Right lobe of liver (tissue), 6 donors: ENCODE results near the gene CDYL. TPM values are rescaled to one million over a fixed set of nuclear protein-coding genes. Genes with fewer than 3 reads are reported as not detected.
A peak's percentile ranks its signal among the peaks of the same experiment; 100 is the strongest.

Experiments used
- ATAC-seq, 4 donors: fragments of 200-7000 bp; cut with Tn5 transposase; one replicate each; pipeline ENCODE4 v1.9.1; 2020; ENCODE audit warnings: mild to moderate bottlenecking in 4 of 4, moderate library complexity in 4 of 4
- DNase-seq, 3 donors: peaks; one replicate each; pipeline ENCODE4 v3.0.0-alpha.2; 2020
- H3K27ac ChIP-seq, 3 donors: fragments of 200-600 bp; one replicate each; pipeline ENCODE4 v1.8.0; 2022
- H3K27me3 ChIP-seq, 2 donors: fragments of 200-600 bp; one replicate each; pipeline ENCODE4 v1.8.0; 2022
- H3K36me3 ChIP-seq, 4 donors: fragments of 200-600 bp; sonication (generic) in 1 of 4; one replicate each; pipeline versions ENCODE4 v1.5.1 to v1.8.0; 2017 to 2022; ENCODE audit warnings: control low read depth in 1 of 4
- H3K4me1 ChIP-seq, 4 donors: fragments of 200-600 bp; sonication (generic) in 1 of 4; one replicate each; pipeline versions ENCODE4 v1.5.1 to v1.8.0; 2017 to 2022; ENCODE audit warnings: control low read depth in 1 of 4
- H3K4me3 ChIP-seq, 3 donors: fragments of 200-600 bp; one replicate each; pipeline ENCODE4 v1.8.0; 2022
- H3K9me3 ChIP-seq, 4 donors: fragments of 200-600 bp; sonication (generic) in 1 of 4; one replicate each; pipeline versions ENCODE4 v1.5.1 to v1.8.0; 2017 to 2022; ENCODE audit warnings: control low read depth in 1 of 4
- CTCF ChIP-seq, 4 donors: fragments of 200-600 bp in 3 of 4; fragments of 450-650 bp in 1 of 4; IDR thresholded peaks; one replicate each; pipeline versions ENCODE4 v1.5.1 to v1.8.0; 2016 to 2022; ENCODE audit warnings: antibody characterized with exemption in 4 of 4, mild to moderate bottlenecking in 2 of 4
- POLR2A ChIP-seq: fragments of 450-650 bp; IDR thresholded peaks from one replicate; pipeline ENCODE4 v1.6.1; 2017; ENCODE audit warnings: antibody characterized with exemption, mild to moderate bottlenecking
- WGBS: methylation state at CpG from one replicate; pipeline ENCODE4 v1.1.6; 2018; ENCODE audit warnings: low coverage, low lambda C conversion rate; ENCODE audit not compliant: insufficient coverage; ENCODE audit errors: missing lambda C conversion rate; 5-methylcytosine and 5-hydroxymethylcytosine counted together
- intact Hi-C, 2 donors: fragments of 100-400 bp; cut with DNase I; formaldehyde crosslinking; loops; one replicate each; pipeline versions ENCODE4 v1.11.2 to v1.14.1; 2022
- total RNA-seq, 6 experiments: library from RNA; depleted of rRNA in 2 of 6; stranded (reverse); fragments of >200 nt in 2 of 6; fragmentation: NEBNext Ultra II Directional in 3 of 6; extraction: Animal tissue kit (Norgen Biotek cat#: 25700) in 3 of 6; gene quantifications; one replicate each; pipeline versions ENCODE4 v1.1.0 to v1.2.4, GENCODE V29; 2016 to 2023
- donor health status: DM: no; HTN: yes; CAD: no.
- donor health status: DM: no; HTN: no; CAD: no.
- donor health status: DM: no; HTN: no; CAD: no.
- donor health status: DM: no; HTN: yes; CAD: no.
- donor health status: DM: no; HTN: yes; CAD: no.

Gene CDYL
- total RNA-seq, 6 experiments from 2014 or later, result 5.0 to 16.1 (median 13.1) TPM

GRCh38 chr6:4920914-4921410 is 144.8 kb downstream of the CDYL start:
- Histone ChIP-seq H3K36me3 (no peaks in the 10 kb centered on the region), H3K4me3 (no peak overlapping the region), H3K9me3 (no peaks in the 10 kb centered on the region), H3K4me1 (no peaks in the 10 kb centered on the region), H3K27ac (no peak overlapping the region), H3K27me3 (no peaks in the 10 kb centered on the region)
- ATAC-seq (no peak), DNase-seq (no peak)
- TF ChIP-seq CTCF (IDR thresholded peaks at IDR 0.05) (no peak), POLR2A (no peak)
- WGBS, result 86% methylated on average over 5 of the region's 5 CpGs
- intact Hi-C loops, result no loop called here

- Histone ChIP-seq H3K4me3 (no peak overlapping the region), H3K9me3 (no peaks in the 10 kb centered on the region), H3K27ac (no peak overlapping the region), H3K36me3 (no peaks in the 10 kb centered on the region), H3K4me1 (no peaks in the 10 kb centered on the region), H3K27me3 (no peaks in the 10 kb centered on the region)
- DNase-seq (no peak), ATAC-seq (peak in 2 of 4 donors; percentile 33 to 34)
- intact Hi-C loops, result no loop called here
- TF ChIP-seq CTCF (IDR thresholded peaks at IDR 0.05), result no peak
- no peak for TF ChIP-seq POLR2A
- 74% methylated on average over 9 of the region's 13 CpGs for WGBS
Observed at GRCh38 chr6:4922488-4923037, 146.4 kb downstream of the CDYL start.

GRCh38 chr6:4923081-4923480 is 146.9 kb downstream of the CDYL start:
- Histone ChIP-seq H3K4me3 (no peak overlapping the region), H3K27ac (no peak overlapping the region), H3K9me3 (no peaks in the 10 kb centered on the region), H3K36me3 (no peaks in the 10 kb centered on the region), H3K27me3 (no peaks in the 10 kb centered on the region), H3K4me1 (no peaks in the 10 kb centered on the region)
- 92% methylated on average over 3 of the region's 3 CpGs for WGBS
- DNase-seq, result no peak
- no peak for ATAC-seq
- intact Hi-C loops, result no loop called here
- TF ChIP-seq POLR2A (no peak), CTCF (IDR thresholded peaks at IDR 0.05) (no peak)

- intact Hi-C loops, result no loop called here
- Histone ChIP-seq H3K27ac (no peak overlapping the region), H3K36me3 (no peaks in the 10 kb centered on the region), H3K27me3 (no peaks in the 10 kb centered on the region), H3K4me3 (no peak overlapping the region), H3K9me3 (no peaks in the 10 kb centered on the region), H3K4me1 (no peaks in the 10 kb centered on the region)
- DNase-seq (no peak), ATAC-seq (no peak)
- no peak for TF ChIP-seq CTCF (IDR thresholded peaks at IDR 0.05)
- no peak for TF ChIP-seq POLR2A
- WGBS, result 91% methylated on average over 8 of the region's 9 CpGs
Observed at GRCh38 chr6:4924661-4925271, 148.6 kb downstream of the CDYL start.
